ENCODE data around the gene NME9. TPM values are rescaled to one million over a fixed set of nuclear protein-coding genes. Genes with fewer than 3 reads are reported as not detected.

Gene NME9
- total RNA-seq, 1 experiment from 2014 or later: not detected

DNA sequence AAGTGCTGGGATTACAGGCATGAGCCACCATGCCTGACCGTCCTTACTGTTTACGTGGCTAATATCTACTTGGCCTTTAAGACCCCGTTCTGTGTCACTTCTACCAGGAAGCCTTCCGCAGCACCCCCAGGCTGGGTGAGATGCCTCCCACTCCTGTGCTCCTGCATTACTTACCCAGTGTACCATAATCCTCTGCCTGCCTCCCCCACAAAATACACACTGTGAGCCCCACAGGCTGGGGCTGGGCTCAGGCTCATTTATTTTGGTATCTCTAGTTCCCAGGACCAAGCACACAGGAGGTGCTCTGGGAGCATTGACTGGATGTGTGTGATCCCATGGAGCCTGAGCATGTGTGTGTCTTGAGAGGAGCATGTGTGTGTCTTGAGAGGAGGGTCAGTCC, 33.7 kb upstream of the NME9 start:
- no peaks in the 10 kb centered on the region for H3K23me2 ChIP-seq (ENCODE audit: insufficient read length, low read depth, low read length, poor library complexity, severe bottlenecking)
- no peak overlapping the region for H2BK5ac ChIP-seq (ENCODE audit: insufficient read length, low read length)
- no peaks in the 10 kb centered on the region for H3K79me2 ChIP-seq (ENCODE audit: insufficient read depth, low read length)
- no peak overlapping the region for H3K9ac ChIP-seq (ENCODE audit: extremely low read depth, insufficient read length, low read length)
- H3K23ac ChIP-seq (ENCODE audit: insufficient read length, low read depth, low read length): no peak overlapping the region
- peak overlapping the region in 1 of 3 experiments; percentile 78; a peak in 3 of 7 replicates for H3K27ac Mint-ChIP-seq
- H3K4me2 ChIP-seq (ENCODE audit: insufficient read depth, insufficient read length, low read length): no peak overlapping the region
- H3K27me3 Mint-ChIP-seq (ENCODE audit: low read depth): no peaks in the 10 kb centered on the region
- no peaks in the 10 kb centered on the region for H3K36me3 Mint-ChIP-seq (ENCODE audit: insufficient read depth in 1 of 3, low read depth in 3 of 3)
- H3K4me1 Mint-ChIP-seq: peaks cover 12 to 35% of the 10 kb centered on the region in 2 experiments
- H4K8ac ChIP-seq (replicated peaks; ENCODE audit: insufficient read length, low read depth, low read length): no peak overlapping the region
- H4K20me1 ChIP-seq (ENCODE audit: control insufficient read depth, insufficient read depth, insufficient read length): no peaks in the 10 kb centered on the region
- H2BK20ac ChIP-seq (ENCODE audit: low read depth, low read length, poor library complexity, severe bottlenecking): no peak overlapping the region
- no peak overlapping the region for H2BK120ac ChIP-seq (ENCODE audit: low read depth, low read length, poor library complexity, severe bottlenecking)
- no peak overlapping the region for H4K91ac ChIP-seq (ENCODE audit: insufficient read length, low read depth, low read length)
- no peak overlapping the region for H2AK5ac ChIP-seq (ENCODE audit: insufficient read length, low read length)
- H2AFZ ChIP-seq (ENCODE audit: low read length): no peak overlapping the region
- TF ChIP-seq, protein P1, sequence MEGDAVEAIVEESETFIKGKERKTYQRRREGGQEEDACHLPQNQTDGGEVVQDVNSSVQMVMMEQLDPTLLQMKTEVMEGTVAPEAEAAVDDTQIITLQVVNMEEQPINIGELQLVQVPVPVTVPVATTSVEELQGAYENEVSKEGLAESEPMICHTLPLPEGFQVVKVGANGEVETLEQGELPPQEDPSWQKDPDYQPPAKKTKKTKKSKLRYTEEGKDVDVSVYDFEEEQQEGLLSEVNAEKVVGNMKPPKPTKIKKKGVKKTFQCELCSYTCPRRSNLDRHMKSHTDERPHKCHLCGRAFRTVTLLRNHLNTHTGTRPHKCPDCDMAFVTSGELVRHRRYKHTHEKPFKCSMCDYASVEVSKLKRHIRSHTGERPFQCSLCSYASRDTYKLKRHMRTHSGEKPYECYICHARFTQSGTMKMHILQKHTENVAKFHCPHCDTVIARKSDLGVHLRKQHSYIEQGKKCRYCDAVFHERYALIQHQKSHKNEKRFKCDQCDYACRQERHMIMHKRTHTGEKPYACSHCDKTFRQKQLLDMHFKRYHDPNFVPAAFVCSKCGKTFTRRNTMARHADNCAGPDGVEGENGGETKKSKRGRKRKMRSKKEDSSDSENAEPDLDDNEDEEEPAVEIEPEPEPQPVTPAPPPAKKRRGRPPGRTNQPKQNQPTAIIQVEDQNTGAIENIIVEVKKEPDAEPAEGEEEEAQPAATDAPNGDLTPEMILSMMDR (conservative IDR thresholded peaks at IDR 0.05): no peak
- no peak overlapping the region for H3K27ac ChIP-seq (ENCODE audit: insufficient read length, low read depth, low read length)
- H3T11ph ChIP-seq (ENCODE audit: low read length): no peak overlapping the region
- no peaks in the 10 kb centered on the region for H3K4me1 ChIP-seq (ENCODE audit: insufficient read depth, low read length)
- H3K79me1 ChIP-seq (ENCODE audit: insufficient read depth, low read depth, low read length, poor library complexity, severe bottlenecking): no peaks in the 10 kb centered on the region
- no peak overlapping the region for H3K4ac ChIP-seq (ENCODE audit: low read depth, low read length)
- no peak for DNase-seq
- no peak overlapping the region for H3K4me3 Mint-ChIP-seq
- no peak overlapping the region for H3K14ac ChIP-seq (ENCODE audit: insufficient read depth, low read length)
- no CpG with 5 or more reads among the region's 4 CpGs for WGBS (ENCODE audit: extremely low coverage, insufficient read length, low lambda C conversion rate)
- H3K9me3 ChIP-seq (ENCODE audit: control insufficient read depth, low read depth, low read length): no peaks in the 10 kb centered on the region
- no peak overlapping the region for H2BK12ac ChIP-seq (ENCODE audit: insufficient read length, low read depth, low read length)
- H3K27me3 ChIP-seq (ENCODE audit: insufficient read depth, low read length): no peaks in the 10 kb centered on the region
- H3K9me3 Mint-ChIP-seq: no peaks in the 10 kb centered on the region
- H3K18ac ChIP-seq (ENCODE audit: insufficient read length, low read depth, low read length): no peak overlapping the region
- H2BK15ac ChIP-seq (ENCODE audit: low read depth, low read length): no peak overlapping the region
- no peak overlapping the region for H3K56ac ChIP-seq (ENCODE audit: insufficient read length, low read depth, low read length)
- H4K5ac ChIP-seq (ENCODE audit: insufficient read length, low read depth, low read length): no peak overlapping the region
